Measurements from ENCODE around the gene CLCN6. TPM values are rescaled to one million over a fixed set of nuclear protein-coding genes. Genes with fewer than 3 reads are reported as not detected.

CLCN6 gene
- total and polyA plus RNA-seq, 2 of the 13 experiments (the other 11 are each of a cell fraction or from before 2014, with no cell fraction given): 14.9 to 19.3 TPM

- TF ChIP-seq ZBTB38 (CRISPR knock-in tag; IDR thresholded peaks at IDR 0.05): peak; percentile 87
- TF ChIP-seq MAX (IDR thresholded peaks at IDR 0.05): no peak; the same call in 1 of the 2 replicates
- peak; percentile 50; the same call in 1 of the 2 replicates for TF ChIP-seq SALL1 (CRISPR knock-in tag; IDR thresholded peaks at IDR 0.05)
- TF ChIP-seq SP140L (CRISPR knock-in tag; IDR thresholded peaks at IDR 0.05; ENCODE audit: borderline replicate concordance): no peak
- TF ChIP-seq SIX1 (CRISPR knock-in tag; IDR thresholded peaks at IDR 0.05; ENCODE audit: borderline replicate concordance): no peak
- no peak for TF ChIP-seq CAMTA2 (CRISPR knock-in tag; IDR thresholded peaks at IDR 0.05; ENCODE audit: borderline replicate concordance)
- no peak for TF ChIP-seq SAP130 (CRISPR knock-in tag; IDR thresholded peaks at IDR 0.05; ENCODE audit: low read depth)
- TF ChIP-seq PTBP1 (IDR thresholded peaks at IDR 0.05; ENCODE audit: low read depth, low read length, poor library complexity, severe bottlenecking): no peak
- no peak for TF ChIP-seq ZNF44 (CRISPR knock-in tag; IDR thresholded peaks at IDR 0.05)
- TF ChIP-seq NFATC3 (CRISPR knock-in tag; IDR thresholded peaks at IDR 0.05): no peak
- no peak for TF ChIP-seq SP4 (CRISPR knock-in tag; IDR thresholded peaks at IDR 0.05)
- TF ChIP-seq ZNF556 (CRISPR knock-in tag; IDR thresholded peaks at IDR 0.05; ENCODE audit: borderline replicate concordance): peak; percentile 24; the same call in 1 of the 2 replicates
- no peak for TF ChIP-seq PBX3 (CRISPR knock-in tag; IDR thresholded peaks at IDR 0.05; ENCODE audit: borderline replicate concordance)
- TF ChIP-seq SSRP1 (CRISPR knock-in tag; IDR thresholded peaks at IDR 0.05): no peak
- no peak for TF ChIP-seq ZNF724P (CRISPR knock-in tag; IDR thresholded peaks at IDR 0.05; ENCODE audit: borderline replicate concordance)
- peak; percentile 54; the same call in 1 of the 2 replicates for TF ChIP-seq ZFX (CRISPR knock-in tag; IDR thresholded peaks at IDR 0.05; ENCODE audit: low read depth)
- TF ChIP-seq ZBTB8A (CRISPR knock-in tag; IDR thresholded peaks at IDR 0.05; ENCODE audit: borderline replicate concordance, low read depth): no peak
- no peak for TF ChIP-seq HNRNPK (IDR thresholded peaks at IDR 0.05; ENCODE audit: low read depth, low read length, poor library complexity, severe bottlenecking)
- no peak for TF ChIP-seq THAP7 (CRISPR knock-in tag; IDR thresholded peaks at IDR 0.05)
- no peak for TF ChIP-seq ZNF563 (CRISPR knock-in tag; IDR thresholded peaks at IDR 0.05)
- no peak for TF ChIP-seq ZNF30 (CRISPR knock-in tag; IDR thresholded peaks at IDR 0.05)
- TF ChIP-seq KDM5B (CRISPR knock-in tag; IDR thresholded peaks at IDR 0.05; ENCODE audit: borderline replicate concordance): no peak
- TF ChIP-seq TFDP2 (CRISPR knock-in tag; IDR thresholded peaks at IDR 0.05): no peak
- no peak for TF ChIP-seq ZNF512B (CRISPR knock-in tag; IDR thresholded peaks at IDR 0.05; ENCODE audit: borderline replicate concordance)
These were observed 32.6 kb downstream of the CLCN6 start (continued) for GRCh38 chr1:11838349-11839272.

All from HepG2 (cell line).